Vein endothelial cell (primary cell): Measurements from ENCODE around the gene JAK3. TPM values are rescaled to one million over a fixed set of nuclear protein-coding genes. Genes with fewer than 3 reads are reported as not detected.

Source experiments
- small RNA-seq: library from RNA; depleted of rRNA; stranded (forward); fragments of <200 nt; gene quantifications from one replicate; pipeline ENCODE3, GENCODE V24; 2012
- total RNA-seq: library from RNA; depleted of rRNA; stranded (reverse); fragments of >200 nt; gene quantifications from 2 replicates; pipeline ENCODE4 v1.2.3, GENCODE V29; 2012

Gene JAK3
- total RNA-seq: 3.5 and 5.9 TPM in 2 replicates

DNA sequence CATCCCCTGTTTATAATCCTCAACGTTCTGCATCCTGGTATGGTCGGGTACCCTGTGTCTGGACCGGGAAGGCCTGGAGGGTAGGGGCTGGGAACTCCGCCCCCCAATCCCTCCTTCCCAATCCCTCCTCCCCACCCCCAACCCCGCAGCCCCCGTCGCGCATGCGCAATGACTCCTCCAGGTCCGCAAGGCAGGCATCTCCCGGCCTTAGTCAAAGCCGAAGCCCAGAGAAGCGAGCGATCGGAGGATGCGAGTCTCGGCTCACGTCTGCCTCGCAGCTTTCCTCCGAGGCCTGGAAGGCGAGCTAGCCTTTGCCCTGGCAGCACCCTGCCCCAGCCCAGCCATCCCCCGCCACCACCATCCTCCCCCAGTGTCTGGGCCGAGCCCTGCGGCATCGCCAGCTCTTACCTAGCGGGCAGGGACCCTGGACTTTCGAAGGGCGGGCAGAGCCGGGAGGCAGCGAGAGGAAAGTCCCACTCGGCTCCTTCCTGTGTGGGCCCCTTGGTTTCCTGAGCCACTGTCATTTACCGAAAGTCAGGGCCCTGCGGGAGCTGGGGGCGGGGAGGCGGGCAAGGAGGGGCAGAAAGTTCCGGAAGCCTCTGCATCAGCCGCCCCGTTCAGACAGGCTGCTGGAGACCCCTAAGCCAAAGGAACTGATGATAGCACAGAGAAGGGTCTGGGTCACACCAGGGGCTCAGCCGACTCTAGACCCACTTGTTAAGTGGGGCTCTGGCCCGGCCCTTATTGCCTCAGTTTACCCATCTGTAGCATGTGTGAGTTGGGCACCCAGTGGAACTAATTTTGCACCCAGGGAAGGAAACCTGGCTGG lies at the start of gene JAK3:
JAK3 (minus strand) TSS at position 445 of the 829 bp plus-strand sequence. CDS start 3,565 bp downstream, outside the sequence.

DNA sequence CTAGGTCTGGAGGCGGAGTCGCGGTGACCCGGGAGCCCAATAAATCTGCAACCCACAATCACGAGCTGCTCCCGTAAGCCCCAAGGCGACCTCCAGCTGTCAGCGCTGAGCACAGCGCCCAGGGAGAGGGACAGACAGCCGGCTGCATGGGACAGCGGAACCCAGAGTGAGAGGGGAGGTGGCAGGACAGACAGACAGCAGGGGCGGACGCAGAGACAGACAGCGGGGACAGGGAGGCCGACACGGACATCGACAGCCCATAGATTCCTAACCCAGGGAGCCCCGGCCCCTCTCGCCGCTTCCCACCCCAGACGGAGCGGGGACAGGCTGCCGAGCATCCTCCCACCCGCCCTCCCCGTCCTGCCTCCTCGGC lies 24.1 kb upstream of the JAK3 start, which contains the start of gene SLC5A5:
SLC5A5 (plus strand) TSS at position 68 of the 373 bp plus-strand sequence. CDS start 375 bp downstream, outside the sequence.

DNA sequence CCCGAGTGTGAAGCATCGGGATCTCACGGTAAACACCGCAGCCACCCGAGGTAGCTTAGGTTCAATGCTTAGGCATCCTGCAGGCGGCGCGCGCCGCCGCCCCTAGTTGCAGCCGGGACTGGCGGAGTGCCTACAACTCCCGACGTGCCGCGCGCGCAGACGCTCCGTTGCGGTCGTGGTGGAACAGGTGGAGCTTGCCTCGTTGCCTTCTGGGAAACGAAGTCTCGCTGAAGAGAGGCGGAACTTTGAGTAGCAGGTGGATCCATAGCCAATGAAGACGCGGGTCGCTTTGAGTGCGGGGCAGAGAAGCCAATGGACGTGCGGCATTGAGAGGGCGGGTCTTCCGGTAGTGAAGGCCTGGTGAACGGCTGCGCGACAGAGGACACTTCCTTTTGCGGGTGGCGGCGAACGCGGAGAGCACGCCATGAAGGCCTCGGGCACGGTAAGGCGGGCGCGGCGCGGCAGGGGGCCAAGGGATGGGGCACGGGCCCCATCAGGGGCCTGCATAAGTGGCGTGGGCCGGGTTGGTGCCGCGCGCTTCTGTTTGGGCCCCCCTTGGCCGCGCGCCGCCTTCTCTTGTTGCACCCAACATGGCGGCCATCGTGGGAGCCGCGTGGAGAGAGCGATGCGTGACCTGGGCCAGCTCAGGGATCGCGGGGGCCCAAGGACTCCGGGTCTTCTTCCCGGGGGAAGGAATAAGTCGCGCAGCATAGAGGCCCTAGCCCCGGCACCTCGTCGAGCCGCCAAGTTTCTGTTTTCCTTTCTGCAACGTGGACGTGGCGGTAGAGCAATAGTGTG lies 11.9 kb upstream of the JAK3 start, which contains the start of gene RPL18A:
RPL18A (plus strand) TSS at position 378 of the 798 bp plus-strand sequence; CDS start at position 425, 47 bp downstream.

DNA sequence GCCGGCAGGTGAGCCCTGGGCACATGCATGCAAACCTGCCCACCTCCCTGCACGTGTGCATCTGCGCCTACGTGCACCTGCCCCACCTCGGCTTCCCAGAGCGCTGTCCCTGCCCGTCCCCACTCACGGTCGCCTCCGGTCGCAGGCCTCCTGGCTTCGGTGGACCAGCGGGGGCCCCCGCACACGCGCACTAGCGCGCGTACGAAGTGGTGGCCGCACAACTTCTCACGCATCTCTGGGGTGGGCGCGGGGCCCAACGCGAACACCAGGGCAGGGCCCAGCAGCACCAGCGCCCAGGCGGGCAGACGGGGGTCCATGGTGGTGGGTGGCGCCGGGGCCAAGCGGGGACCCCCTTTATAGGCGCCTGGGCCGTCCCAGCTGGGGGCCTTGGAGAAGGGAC lies 26.6 kb downstream of the JAK3 start, which contains the start of gene INSL3:
INSL3 (minus strand) TSS at position 330 of the 400 bp plus-strand sequence; CDS start at position 317, 13 bp downstream.

DNA sequence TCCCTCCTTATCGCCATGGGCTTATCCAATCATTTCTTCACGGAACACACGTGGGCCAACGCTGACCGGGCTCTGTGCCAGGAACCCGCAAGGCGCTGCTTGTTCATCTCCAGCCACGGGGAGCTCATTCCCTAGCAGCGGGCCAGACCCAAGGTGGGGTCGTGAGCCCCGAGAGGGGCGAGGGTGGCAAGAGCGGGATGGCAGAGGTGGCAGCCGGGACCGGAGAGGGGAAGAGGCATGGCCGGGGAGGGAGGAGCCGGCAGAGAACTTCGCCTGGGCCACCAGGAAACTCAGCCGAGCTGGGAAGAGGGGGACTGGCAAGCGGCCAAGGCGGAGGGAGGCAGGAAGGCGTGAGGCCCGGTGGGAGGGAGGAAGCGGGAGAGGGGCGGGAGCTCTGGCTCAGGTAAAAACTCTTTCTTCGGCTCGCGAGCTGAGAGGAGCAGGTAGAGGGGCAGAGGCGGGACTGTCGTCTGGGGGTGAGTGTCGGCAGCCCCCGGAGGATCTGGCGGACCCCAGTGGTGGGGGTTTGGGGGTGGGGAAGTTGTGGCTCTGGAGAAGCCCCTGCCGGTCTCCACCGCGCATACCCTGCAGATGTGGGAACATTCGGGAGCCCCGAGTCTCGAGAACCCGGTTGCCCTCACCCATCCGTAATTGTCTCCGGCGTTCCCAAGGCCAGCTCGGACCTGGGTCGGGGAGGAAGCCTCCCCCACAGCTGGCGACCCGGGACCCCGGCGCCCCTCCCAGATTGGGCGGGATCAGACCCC lies 52.9 kb downstream of the JAK3 start, which contains the start of gene B3GNT3:
B3GNT3 (plus strand) TSS at position 408 of the 764 bp plus-strand sequence. CDS start 12,670 bp downstream, outside the sequence.

Small RNA genes within 50 kb of the gene (small RNA-seq; reads per million reads assigned to genes)
- gene SNORA68: not detected

Other genes with a start within 250 kb of the JAK3 start
- gene UNC13A, start 159.6 kb downstream of the JAK3 start, total RNA-seq: under 0.01 and 0.19 TPM in 2 replicates
- 54.5 and 65.0 TPM in 2 replicates for gene MAP1S, start 128.5 kb downstream of the JAK3 start, total RNA-seq
- gene FCHO1, start 96.5 kb downstream of the JAK3 start, total RNA-seq: 1.5 and 3.3 TPM in 2 replicates
- 0.10 TPM in 1 of 2 replicates, not detected in the other for gene B3GNT3, start 52.8 kb downstream of the JAK3 start, total RNA-seq
- gene INSL3, start 26.5 kb downstream of the JAK3 start, total RNA-seq: not detected in 2 replicates
- gene RPL18A, start 11.9 kb upstream of the JAK3 start, total RNA-seq: 1,150 and 1,614 TPM in 2 replicates
- not detected in 2 replicates for gene SLC5A5, start 24.0 kb upstream of the JAK3 start, total RNA-seq
- 32.3 and 35.7 TPM in 2 replicates for gene CCDC124, start 85.0 kb upstream of the JAK3 start, total RNA-seq
- not detected in 2 replicates for gene KCNN1, start 119.1 kb upstream of the JAK3 start, total RNA-seq
- 13.1 and 20.9 TPM in 2 replicates for gene ARRDC2, start 160.2 kb upstream of the JAK3 start, total RNA-seq
- 0.10 TPM in 1 of 2 replicates, not detected in the other for gene IL12RB1, start 239.0 kb upstream of the JAK3 start, total RNA-seq
- gene MAST3, start 249.8 kb upstream of the JAK3 start, total RNA-seq: 2.0 and 2.8 TPM in 2 replicates